IPS DF 6.9 (cell line): ENCODE measurements around the gene RSPO3.

ENCODE experiments used
- DNase-seq: peaks from one replicate; pipeline ENCODE4 v3.0.0-alpha.2; 2013; ENCODE audit warnings: low read depth, low spot score
- H3K27ac ChIP-seq: one replicate; pipeline ENCODE4 v1.5.1; 2013; ENCODE audit warnings: low read length, control low read depth
- H3K27me3 ChIP-seq: 2 replicates; pipeline ENCODE4 v1.6.1; 2013; ENCODE audit warnings: mild to moderate bottlenecking, low read length; ENCODE audit not compliant: control insufficient read depth, insufficient read depth
- H3K36me3 ChIP-seq: 2 replicates; pipeline ENCODE4 v1.6.1; 2013; ENCODE audit warnings: low read length; ENCODE audit not compliant: control insufficient read depth, insufficient read depth
- H3K4me1 ChIP-seq: 2 replicates; pipeline ENCODE4 v1.6.1; 2013; ENCODE audit warnings: low read length; ENCODE audit not compliant: control insufficient read depth, insufficient read depth
- H3K4me3 ChIP-seq: 2 replicates; pipeline ENCODE4 v1.5.1; 2013; ENCODE audit warnings: mild to moderate bottlenecking, low read length
- H3K9me3 ChIP-seq: 2 replicates; pipeline ENCODE4 v1.6.1; 2013; ENCODE audit warnings: low read length, inconsistent platforms; ENCODE audit not compliant: control insufficient read depth, insufficient read depth
- WGBS: extraction: QIAGEN DNeasy Blood & Tissue Kit; methylation state at CpG from one replicate; pipeline ENCODE4 v1.1.7; 2013; ENCODE audit warnings: mixed read lengths, missing lambda C conversion rate; ENCODE audit not compliant: insufficient read length, insufficient coverage; 5-methylcytosine and 5-hydroxymethylcytosine counted together

Gene RSPO3

GRCh38 chr6:127148511-127148910, 30.0 kb downstream of the RSPO3 start:
- no peaks in the 10 kb centered on the region for H3K27me3 ChIP-seq
- no CpG with 5 or more reads among the region's 3 CpGs for WGBS
- H3K27ac ChIP-seq = no peak overlapping the region
- H3K4me1 ChIP-seq = peaks cover 5% of the 10 kb centered on the region; the same call in 1 of the 2 replicates
- no peaks in the 10 kb centered on the region for H3K36me3 ChIP-seq
- no peak for DNase-seq
- no peaks in the 10 kb centered on the region for H3K9me3 ChIP-seq
- no peak overlapping the region for H3K4me3 ChIP-seq

- WGBS = no CpG with 5 or more reads among the region's 3 CpGs
- Histone ChIP-seq H3K27ac (no peak overlapping the region), H3K27me3 (no peaks in the 10 kb centered on the region), H3K4me3 (no peak overlapping the region), H3K9me3 (no peaks in the 10 kb centered on the region), H3K4me1 (no peaks in the 10 kb centered on the region), H3K36me3 (no peaks in the 10 kb centered on the region)
- no peak for DNase-seq
Measured at GRCh38 chr6:127154509-127154908, 36.0 kb downstream of the RSPO3 start.

- Histone ChIP-seq H3K27ac (no peak overlapping the region), H3K9me3 (no peaks in the 10 kb centered on the region), H3K27me3 (no peaks in the 10 kb centered on the region), H3K4me1 (peaks cover 2% of the 10 kb centered on the region; the same call in 1 of the 2 replicates), H3K36me3 (no peaks in the 10 kb centered on the region), H3K4me3 (no peak overlapping the region)
- DNase-seq = no peak
- no CpG with 5 or more reads among the region's 1 CpG for WGBS
Measured at GRCh38 chr6:127160484-127160883, 42.0 kb downstream of the RSPO3 start.

- H3K4me1 ChIP-seq = peaks cover 2% of the 10 kb centered on the region; the same call in 1 of the 2 replicates
- H3K27me3 ChIP-seq = no peaks in the 10 kb centered on the region
- no CpG with 5 or more reads among the region's 3 CpGs for WGBS
- no peaks in the 10 kb centered on the region for H3K36me3 ChIP-seq
- no peaks in the 10 kb centered on the region for H3K9me3 ChIP-seq
- no peak for DNase-seq
- H3K4me3 ChIP-seq = no peak overlapping the region
- H3K27ac ChIP-seq = no peak overlapping the region
Measured at GRCh38 chr6:127162836-127163235, 44.4 kb downstream of the RSPO3 start.

- no CpG with 5 or more reads among the region's 3 CpGs for WGBS
Measured at GRCh38 chr6:127164036-127164435, 45.6 kb downstream of the RSPO3 start.

GRCh38 chr6:127164565-127164964, 46.1 kb downstream of the RSPO3 start:
- no peaks in the 10 kb centered on the region for H3K9me3 ChIP-seq
- no peaks in the 10 kb centered on the region for H3K27me3 ChIP-seq
- no peaks in the 10 kb centered on the region for H3K36me3 ChIP-seq
- peaks cover 2% of the 10 kb centered on the region; the same call in 1 of the 2 replicates for H3K4me1 ChIP-seq
- no peak overlapping the region for H3K27ac ChIP-seq
- WGBS = no CpG with 5 or more reads among the region's 2 CpGs
- H3K4me3 ChIP-seq = no peak overlapping the region
- DNase-seq = no peak

More at GRCh38 chr6:127164036-127164435, 45.6 kb downstream of the RSPO3 start:
- Histone ChIP-seq H3K27ac (no peak overlapping the region), H3K9me3 (no peaks in the 10 kb centered on the region), H3K4me3 (no peak overlapping the region), H3K4me1 (peaks cover 2% of the 10 kb centered on the region; the same call in 1 of the 2 replicates), H3K36me3 (no peaks in the 10 kb centered on the region), H3K27me3 (no peaks in the 10 kb centered on the region)
- no peak for DNase-seq

GRCh38 chr6:127173156-127173940, 54.9 kb downstream of the RSPO3 start:
- no peaks in the 10 kb centered on the region for H3K4me1 ChIP-seq
- no CpG with 5 or more reads among the region's 5 CpGs for WGBS
- no peaks in the 10 kb centered on the region for H3K36me3 ChIP-seq
- H3K27me3 ChIP-seq = no peaks in the 10 kb centered on the region
- H3K27ac ChIP-seq = no peak overlapping the region
- DNase-seq = no peak
- H3K9me3 ChIP-seq = no peaks in the 10 kb centered on the region
- no peak overlapping the region for H3K4me3 ChIP-seq

GRCh38 chr6:127176146-127176545, 57.7 kb downstream of the RSPO3 start:
- H3K9me3 ChIP-seq = no peaks in the 10 kb centered on the region
- no peaks in the 10 kb centered on the region for H3K4me1 ChIP-seq
- no peak overlapping the region for H3K4me3 ChIP-seq
- WGBS = no CpG with 5 or more reads among the region's 1 CpG
- no peaks in the 10 kb centered on the region for H3K36me3 ChIP-seq
- DNase-seq = no peak
- H3K27me3 ChIP-seq = no peaks in the 10 kb centered on the region
- H3K27ac ChIP-seq = no peak overlapping the region

GRCh38 chr6:127177030-127177922, 58.8 kb downstream of the RSPO3 start:
- DNase-seq = no peak
- Histone ChIP-seq H3K9me3 (no peaks in the 10 kb centered on the region), H3K4me3 (no peak overlapping the region), H3K27ac (no peak overlapping the region), H3K27me3 (no peaks in the 10 kb centered on the region), H3K36me3 (no peaks in the 10 kb centered on the region), H3K4me1 (no peaks in the 10 kb centered on the region)
- no CpG with 5 or more reads among the region's 4 CpGs for WGBS

GRCh38 chr6:127177923-127178231, 59.4 kb downstream of the RSPO3 start:
- WGBS = no CpG with 5 or more reads among the region's 1 CpG
- Histone ChIP-seq H3K27me3 (no peaks in the 10 kb centered on the region), H3K4me3 (no peak overlapping the region), H3K9me3 (no peaks in the 10 kb centered on the region), H3K4me1 (no peaks in the 10 kb centered on the region), H3K27ac (no peak overlapping the region), H3K36me3 (no peaks in the 10 kb centered on the region)
- no peak for DNase-seq
